Inflammatory macrophage treated with lipopolysaccharide for 1 hour (primary cell): ENCODE results near the gene RAB26.

Experiments used
- DNase-seq, 2 donors: peaks; one replicate each; pipeline ENCODE4 v3.0.0-alpha.2; 2020 to 2022

The RAB26 gene

DNA sequence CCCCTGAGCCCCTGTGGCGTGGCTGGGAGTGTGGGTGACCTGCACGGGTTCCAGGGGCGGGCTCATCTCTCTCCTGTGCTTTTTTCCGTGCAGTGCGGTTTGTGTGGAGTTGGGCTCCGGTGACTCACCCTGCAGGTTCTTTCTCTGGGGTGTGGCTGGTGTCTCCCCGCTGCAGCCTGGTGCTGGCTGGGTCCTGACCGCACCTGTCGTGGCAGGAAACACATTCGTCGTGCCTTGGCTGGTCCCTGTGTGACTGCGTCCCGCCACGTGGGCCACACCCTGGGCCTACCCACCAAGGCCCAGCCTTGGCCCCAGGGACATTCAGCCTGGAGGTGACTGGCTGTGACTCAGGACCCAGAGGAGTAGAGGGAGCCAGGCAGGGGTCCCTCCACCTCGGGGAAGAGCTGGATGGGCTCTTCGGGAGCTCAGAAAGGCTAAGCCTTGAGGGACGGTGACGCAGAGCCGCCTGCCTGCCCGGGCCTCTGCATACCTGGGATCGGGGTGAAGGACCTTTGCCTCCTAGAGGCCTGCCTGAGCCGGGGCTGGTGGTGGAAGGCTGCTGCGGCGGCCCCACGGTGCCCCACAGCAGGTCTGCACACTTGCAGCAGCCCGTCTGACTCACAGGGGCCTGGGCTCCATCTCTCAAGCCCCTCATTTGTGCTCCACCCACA lies 14.9 kb downstream of the RAB26 start:
- DNase-seq = no peak

DNA sequence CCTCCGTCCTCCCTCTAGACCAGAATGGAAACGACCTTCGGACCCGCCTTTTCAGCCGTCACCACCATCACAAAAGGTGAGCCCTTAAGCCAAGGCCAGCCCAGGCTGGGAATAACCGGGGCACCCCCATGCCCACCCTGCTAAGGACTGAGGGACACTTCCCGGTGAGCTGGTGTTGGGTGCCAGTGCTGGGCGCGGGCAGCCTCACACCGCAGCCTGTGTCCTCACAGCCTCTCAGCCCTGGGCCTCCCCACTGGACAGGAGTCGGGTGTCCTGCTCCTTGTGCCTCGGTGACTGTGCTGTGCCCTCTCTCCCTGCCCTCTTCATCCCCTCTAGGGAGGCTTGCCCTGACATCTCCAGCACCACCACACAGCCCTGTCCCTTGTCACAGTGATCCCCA lies 17.4 kb downstream of the RAB26 start:
- DNase-seq = no peak

GRCh38 chr16:2166263-2167067 lies 18.0 kb downstream of the RAB26 start:
- DNase-seq = no peak

- no peak for DNase-seq
These were observed 18.7 kb downstream of the RAB26 start for GRCh38 chr16:2167068-2167638.

GRCh38 chr16:2170080-2170479 lies 21.7 kb downstream of the RAB26 start:
- DNase-seq = no peak

DNA sequence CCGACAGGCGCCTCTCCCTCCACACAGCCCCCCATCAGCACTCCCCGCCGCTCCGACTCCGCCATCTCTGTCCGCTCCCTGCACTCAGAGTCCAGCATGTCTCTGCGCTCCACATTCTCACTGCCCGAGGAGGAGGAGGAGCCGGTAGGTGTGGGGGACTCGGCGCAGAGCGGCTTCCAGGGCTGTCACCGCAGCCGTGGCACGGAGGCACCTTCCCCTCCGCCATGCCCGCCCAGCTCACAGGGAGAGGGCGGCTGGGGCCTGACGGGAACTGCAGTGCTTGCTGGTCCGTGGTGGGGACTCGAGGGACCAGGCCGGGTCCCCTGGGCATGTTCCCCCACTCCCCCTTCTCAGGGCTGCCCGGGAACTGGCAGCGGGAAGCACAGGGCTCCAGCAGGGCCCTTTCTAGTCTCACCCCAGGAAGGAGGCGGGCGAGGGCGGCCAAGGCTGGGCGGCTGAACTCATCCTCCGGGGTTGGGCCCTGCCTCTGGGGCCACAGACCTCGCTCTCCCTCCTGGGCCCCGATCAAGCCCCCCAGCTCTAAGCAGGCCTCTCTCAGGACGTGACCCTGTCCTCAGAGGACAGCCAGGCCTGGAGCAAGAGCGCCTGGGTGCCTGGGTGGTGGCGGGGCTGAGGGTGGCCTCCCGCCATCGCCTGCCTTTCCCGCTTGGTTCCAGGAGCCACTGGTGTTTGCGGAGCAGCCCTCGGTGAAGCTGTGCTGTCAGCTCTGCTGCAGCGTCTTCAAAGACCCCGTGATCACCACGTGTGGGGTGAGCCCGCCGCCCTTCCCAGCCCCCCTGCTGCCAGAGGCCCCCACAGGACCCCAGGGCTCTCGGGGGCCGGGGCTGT lies 22.4 kb downstream of the RAB26 start:
- no peak for DNase-seq

- DNase-seq = no peak
These were observed 23.3 kb downstream of the RAB26 start for GRCh38 chr16:2171601-2172178.

DNA sequence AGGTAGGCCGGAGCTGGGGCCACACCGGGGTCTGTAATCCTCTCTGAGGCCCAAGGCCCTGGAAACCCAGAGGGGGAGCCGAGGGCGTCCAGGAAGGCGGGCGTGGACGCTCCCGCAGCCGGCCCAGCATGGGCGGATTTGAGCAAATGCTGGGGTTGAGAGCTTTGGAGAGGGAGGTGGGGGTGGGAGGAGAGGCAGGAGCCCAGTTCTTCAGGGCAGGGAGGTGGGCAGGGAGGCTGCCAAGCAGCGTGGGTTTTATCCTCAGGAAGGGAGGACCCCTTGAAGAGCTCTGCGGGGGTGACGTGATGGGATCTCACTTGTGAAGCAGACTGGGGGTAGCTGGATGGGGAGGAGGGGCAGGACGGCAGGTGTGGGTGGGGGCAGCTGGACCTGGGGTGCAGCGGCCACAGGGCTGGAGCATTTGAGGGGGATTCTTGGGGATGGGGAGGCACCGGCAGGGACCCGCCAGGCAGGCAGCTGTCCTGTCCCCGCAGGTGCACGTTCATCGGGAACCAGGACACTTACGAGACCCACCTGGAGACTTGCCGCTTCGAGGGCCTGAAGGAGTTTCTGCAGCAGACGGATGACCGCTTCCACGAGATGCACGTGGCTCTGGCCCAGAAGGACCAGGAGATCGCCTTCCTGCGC lies 24.4 kb downstream of the RAB26 start:
- no peak for DNase-seq

GRCh38 chr16:2173366-2173765 lies 24.9 kb downstream of the RAB26 start:
- DNase-seq = no peak

DNA sequence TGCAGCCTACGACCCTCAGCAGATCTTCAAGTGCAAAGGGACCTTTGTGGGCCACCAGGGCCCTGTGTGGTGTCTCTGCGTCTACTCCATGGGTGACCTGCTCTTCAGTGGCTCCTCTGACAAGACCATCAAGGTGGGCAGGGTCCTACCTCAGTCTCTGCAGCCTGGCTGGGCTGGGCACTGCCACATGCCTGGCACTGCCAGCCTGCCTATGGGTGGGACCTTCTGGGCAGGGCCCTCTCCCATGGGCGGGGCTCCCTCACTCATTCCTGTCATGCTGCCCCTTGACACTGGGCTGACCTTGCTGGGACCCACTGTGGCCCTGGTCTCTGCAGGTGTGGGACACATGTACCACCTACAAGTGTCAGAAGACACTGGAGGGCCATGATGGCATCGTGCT lies 25.5 kb downstream of the RAB26 start:
- DNase-seq = no peak

- no peak for DNase-seq
These were observed 26.1 kb downstream of the RAB26 start for GRCh38 chr16:2174396-2175131.

DNA sequence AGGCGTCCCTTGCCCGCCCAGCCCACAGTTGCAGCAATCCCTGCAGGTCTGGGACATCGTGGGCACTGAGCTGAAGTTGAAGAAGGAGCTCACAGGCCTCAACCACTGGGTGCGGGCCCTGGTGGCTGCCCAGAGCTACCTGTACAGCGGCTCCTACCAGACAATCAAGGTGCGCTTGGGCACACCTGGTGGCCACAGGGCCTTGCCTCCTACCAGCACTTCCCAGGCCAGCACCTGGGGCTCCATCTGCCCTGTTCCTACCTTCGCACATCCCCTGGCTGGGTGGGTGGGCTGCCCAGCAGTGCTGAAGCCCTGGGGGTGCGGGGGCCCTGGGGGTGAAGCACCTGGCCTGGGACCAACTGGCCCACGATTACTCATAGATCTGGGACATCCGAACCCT lies 27.0 kb downstream of the RAB26 start:
- no peak for DNase-seq

DNA sequence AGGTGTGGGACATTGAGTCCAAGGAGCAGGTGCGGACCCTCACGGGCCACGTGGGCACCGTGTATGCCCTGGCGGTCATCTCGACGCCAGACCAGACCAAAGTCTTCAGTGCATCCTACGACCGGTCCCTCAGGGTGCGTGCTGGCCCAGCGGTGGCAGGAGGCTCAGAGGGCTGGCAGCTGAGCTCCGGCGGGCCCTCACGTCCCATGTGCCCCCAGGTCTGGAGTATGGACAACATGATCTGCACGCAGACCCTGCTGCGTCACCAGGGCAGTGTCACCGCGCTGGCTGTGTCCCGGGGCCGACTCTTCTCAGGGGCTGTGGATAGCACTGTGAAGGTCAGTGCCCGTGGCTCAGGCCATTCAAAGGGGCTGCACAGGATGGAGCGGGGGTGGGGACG lies 27.6 kb downstream of the RAB26 start:
- DNase-seq = no peak

DNA sequence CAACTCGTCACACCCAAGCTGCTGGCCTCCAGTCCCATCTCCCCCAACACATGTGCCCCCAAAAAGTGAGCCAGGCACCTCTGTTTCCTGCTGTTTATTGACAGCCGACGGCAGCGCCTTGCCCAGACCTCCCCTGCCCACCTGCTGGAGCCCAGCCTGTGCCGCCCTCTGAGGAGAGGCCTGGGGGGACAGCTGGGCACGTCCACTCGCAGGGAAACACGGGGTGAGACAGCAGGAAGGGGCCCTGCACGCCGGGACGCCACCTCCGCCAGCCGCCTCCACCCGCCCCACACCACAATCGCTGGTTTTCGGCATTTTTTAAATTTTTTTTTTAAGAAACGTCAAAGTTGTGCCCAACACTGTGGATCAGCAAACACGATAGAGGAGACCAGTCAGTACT lies 28.7 kb downstream of the RAB26 start:
- DNase-seq = no peak

DNA sequence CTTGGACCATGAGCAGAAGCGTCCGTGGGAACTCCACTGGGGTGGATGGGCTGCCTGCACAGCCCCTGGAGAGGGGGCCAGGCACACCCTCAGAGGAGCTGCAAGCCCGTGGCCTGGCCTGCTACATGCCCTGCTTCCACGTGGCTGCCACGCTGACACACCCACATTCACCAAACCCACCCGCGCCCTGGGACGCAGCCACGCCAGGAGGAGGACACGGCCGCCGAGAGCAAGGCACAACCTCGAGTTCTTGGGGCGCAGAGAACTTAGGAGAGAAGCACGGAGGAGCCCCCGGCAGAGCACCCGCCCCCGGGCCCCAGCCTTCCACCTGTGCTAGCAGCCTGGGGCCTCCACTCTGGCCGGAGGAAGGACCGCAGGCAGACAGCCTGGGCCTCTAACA lies 29.1 kb downstream of the RAB26 start:
- DNase-seq = no peak

- peak in 1 of 2 donors; percentile 14 for DNase-seq
These were observed 30.1 kb downstream of the RAB26 start for GRCh38 chr16:2178321-2179106.

GRCh38 chr16:2179107-2179501 lies 30.7 kb downstream of the RAB26 start:
- DNase-seq = no peak

GRCh38 chr16:2179576-2179975 lies 31.2 kb downstream of the RAB26 start:
- no peak for DNase-seq

DNA sequence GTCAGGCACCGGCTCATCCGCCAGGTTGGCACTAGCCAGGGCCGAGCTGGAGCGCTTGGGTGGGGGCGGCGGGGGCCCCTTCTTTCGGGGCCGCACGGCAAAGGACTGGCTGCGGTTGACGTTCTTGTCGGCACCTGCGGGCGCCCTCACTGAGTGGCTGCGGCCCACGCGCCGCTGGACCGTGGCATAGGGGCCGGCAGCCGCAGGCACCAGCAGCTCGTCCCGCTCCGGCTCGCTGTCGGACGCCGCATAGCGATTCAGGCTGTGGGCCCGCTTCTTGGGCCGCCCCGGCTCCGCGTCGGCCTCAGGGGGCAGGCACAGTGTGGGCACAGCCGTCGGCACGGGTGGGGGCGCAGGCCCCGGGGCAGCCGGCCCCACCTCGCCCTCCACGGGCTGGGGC lies 32.0 kb downstream of the RAB26 start:
- DNase-seq = no peak

GRCh38 chr16:2180962-2181923 lies 32.8 kb downstream of the RAB26 start:
- no peak for DNase-seq
